Endodermal cell (in vitro differentiated cells): ENCODE data around the gene FAM50B. TPM values are rescaled to one million over a fixed set of nuclear protein-coding genes. Genes with fewer than 3 reads are reported as not detected.

ENCODE experiments used
- DNase-seq: peaks from one replicate; pipeline ENCODE4 v3.0.0-alpha.2; 2017
- H3K27ac ChIP-seq: 2 replicates; pipeline ENCODE4 v1.5.1; 2013; ENCODE audit warnings: mild to moderate bottlenecking, low read depth, low read length, moderate library complexity
- H3K27me3 ChIP-seq: 2 replicates; pipeline ENCODE4 v1.6.1; 2013; ENCODE audit warnings: mild to moderate bottlenecking, low read length, moderate library complexity; ENCODE audit not compliant: insufficient read depth, control insufficient read depth, poor library complexity, severe bottlenecking
- H3K36me3 ChIP-seq: 2 replicates; pipeline ENCODE4 v1.7.0; 2013; ENCODE audit warnings: mild to moderate bottlenecking, low read length, moderate library complexity; ENCODE audit not compliant: control insufficient read depth, insufficient read depth
- H3K4me1 ChIP-seq: one replicate; pipeline ENCODE4 v1.7.0; 2013; ENCODE audit warnings: low read length; ENCODE audit not compliant: control insufficient read depth, insufficient read depth
- H3K4me3 ChIP-seq: 2 replicates; pipeline ENCODE4 v1.5.1; 2013; ENCODE audit warnings: mild to moderate bottlenecking, low read length, moderate library complexity
- H3K9ac ChIP-seq: 2 replicates; pipeline ENCODE4 v1.6.1; 2013; ENCODE audit warnings: mild to moderate bottlenecking, low read length, moderate library complexity; ENCODE audit not compliant: poor library complexity, severe bottlenecking; ENCODE audit errors: extremely low read depth
- H3K9me3 ChIP-seq: 2 replicates; pipeline ENCODE4 v1.6.1; 2013; ENCODE audit warnings: mild to moderate bottlenecking, low read length, moderate library complexity; ENCODE audit not compliant: control insufficient read depth
- H3K27ac Mint-ChIP-seq: 2 replicates; pipeline ENCODE4 v1.8.0; 2020; ENCODE audit warnings: mixed read lengths
- H3K27me3 Mint-ChIP-seq: 2 replicates; pipeline ENCODE4 v1.8.0; 2021; ENCODE audit warnings: mild to moderate bottlenecking, mixed read lengths; ENCODE audit not compliant: insufficient read depth
- H3K36me3 Mint-ChIP-seq: 2 replicates; pipeline ENCODE4 v1.8.0; 2020; ENCODE audit warnings: low read depth, mixed read lengths
- H3K4me1 Mint-ChIP-seq: 2 replicates; pipeline ENCODE4 v1.8.0; 2020; ENCODE audit warnings: mixed read lengths
- H3K4me3 Mint-ChIP-seq: 2 replicates; pipeline ENCODE4 v1.8.0; 2020; ENCODE audit warnings: mild to moderate bottlenecking, moderate library complexity, mixed read lengths
- H3K9me3 Mint-ChIP-seq: 2 replicates; pipeline ENCODE4 v1.8.0; 2020; ENCODE audit warnings: mild to moderate bottlenecking, mixed read lengths
- WGBS, 2 experiments: methylation state at CpG; one replicate each; pipeline versions ENCODE4 v1.1.5 to v1.1.7; 2013; ENCODE audit warnings: missing lambda C conversion rate in 2 of 2, mixed read lengths in 1 of 2; ENCODE audit not compliant: insufficient coverage in 1 of 2, insufficient read length in 1 of 2; 5-methylcytosine and 5-hydroxymethylcytosine counted together
- total RNA-seq, 2 donors: library from RNA; stranded (reverse); fragmentation: NEBNext Ultra II Directional in 1 of 2; extraction: Animal tissue kit (Norgen Biotek cat#: 25700) in 1 of 2; gene quantifications; 2 replicates in 1 of 2; 3 replicates in 1 of 2; pipeline ENCODE4 v1.2.1, GENCODE V29; 2021
- TF ChIP-seq, protein P1 (sequence below): fragments of 200-600 bp; sonication (generic); conservative IDR thresholded peaks from 2 replicates; pipeline ENCODE4 v1.5.0; 2021; ENCODE audit warnings: antibody characterized with exemption, mild to moderate bottlenecking

The FAM50B gene
- total RNA-seq, 2 donors from 2014 or later: 2.8 to 3.7 TPM

DNA sequence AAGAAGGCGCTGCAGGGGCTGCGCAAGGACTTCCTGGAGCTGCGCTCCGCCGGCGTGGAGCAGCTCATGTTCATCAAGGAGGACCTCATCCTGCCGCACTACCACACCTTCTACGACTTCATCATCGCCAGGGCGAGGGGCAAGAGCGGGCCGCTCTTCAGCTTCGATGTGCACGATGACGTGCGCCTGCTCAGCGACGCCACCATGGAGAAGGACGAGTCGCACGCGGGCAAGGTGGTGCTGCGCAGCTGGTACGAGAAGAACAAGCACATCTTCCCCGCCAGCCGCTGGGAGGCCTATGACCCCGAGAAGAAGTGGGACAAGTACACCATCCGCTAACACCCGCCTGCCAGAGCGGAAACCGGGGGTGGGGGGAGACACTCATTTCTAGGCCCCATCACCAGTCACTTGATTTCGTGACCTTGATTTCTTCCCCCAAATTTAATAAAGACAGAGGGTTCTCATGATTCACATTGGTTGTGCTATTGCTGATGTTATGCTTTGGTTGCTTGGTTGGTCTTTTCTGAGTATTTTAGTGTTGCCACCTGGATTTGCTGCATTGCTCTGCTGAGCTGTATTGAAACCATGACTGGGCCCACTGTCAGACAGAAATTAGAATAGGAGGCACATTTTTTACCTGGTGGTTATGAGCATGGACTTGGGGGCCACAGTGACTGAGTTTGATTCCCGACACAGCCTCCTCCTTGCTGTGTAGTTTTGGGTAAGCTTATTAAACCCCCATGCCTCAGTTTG lies 1.5 kb downstream of the FAM50B start:
- Mint-ChIP-seq H3K4me3 (peak overlapping the region; percentile 71), H3K27me3 (peaks cover 12% of the 10 kb centered on the region), H3K27ac (no peak overlapping the region), H3K9me3 (peaks cover 3% of the 10 kb centered on the region), H3K4me1 (peaks cover 6% of the 10 kb centered on the region), H3K36me3 (peaks cover 7% of the 10 kb centered on the region)
- DNase-seq: no peak
- H3K4me3 ChIP-seq: no peak overlapping the region
- no peaks in the 10 kb centered on the region for H3K4me1 ChIP-seq
- no peak overlapping the region for H3K27ac ChIP-seq
- H3K36me3 ChIP-seq: no peaks in the 10 kb centered on the region
- no peaks in the 10 kb centered on the region for H3K27me3 ChIP-seq
- no peak overlapping the region for H3K9ac ChIP-seq
- TF ChIP-seq, protein P1, sequence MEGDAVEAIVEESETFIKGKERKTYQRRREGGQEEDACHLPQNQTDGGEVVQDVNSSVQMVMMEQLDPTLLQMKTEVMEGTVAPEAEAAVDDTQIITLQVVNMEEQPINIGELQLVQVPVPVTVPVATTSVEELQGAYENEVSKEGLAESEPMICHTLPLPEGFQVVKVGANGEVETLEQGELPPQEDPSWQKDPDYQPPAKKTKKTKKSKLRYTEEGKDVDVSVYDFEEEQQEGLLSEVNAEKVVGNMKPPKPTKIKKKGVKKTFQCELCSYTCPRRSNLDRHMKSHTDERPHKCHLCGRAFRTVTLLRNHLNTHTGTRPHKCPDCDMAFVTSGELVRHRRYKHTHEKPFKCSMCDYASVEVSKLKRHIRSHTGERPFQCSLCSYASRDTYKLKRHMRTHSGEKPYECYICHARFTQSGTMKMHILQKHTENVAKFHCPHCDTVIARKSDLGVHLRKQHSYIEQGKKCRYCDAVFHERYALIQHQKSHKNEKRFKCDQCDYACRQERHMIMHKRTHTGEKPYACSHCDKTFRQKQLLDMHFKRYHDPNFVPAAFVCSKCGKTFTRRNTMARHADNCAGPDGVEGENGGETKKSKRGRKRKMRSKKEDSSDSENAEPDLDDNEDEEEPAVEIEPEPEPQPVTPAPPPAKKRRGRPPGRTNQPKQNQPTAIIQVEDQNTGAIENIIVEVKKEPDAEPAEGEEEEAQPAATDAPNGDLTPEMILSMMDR: no peak
- 95 to 99% methylated on average over 28 to 33 of the region's 33 CpGs for WGBS, 2 experiments
- H3K9me3 ChIP-seq: no peaks in the 10 kb centered on the region

DNA sequence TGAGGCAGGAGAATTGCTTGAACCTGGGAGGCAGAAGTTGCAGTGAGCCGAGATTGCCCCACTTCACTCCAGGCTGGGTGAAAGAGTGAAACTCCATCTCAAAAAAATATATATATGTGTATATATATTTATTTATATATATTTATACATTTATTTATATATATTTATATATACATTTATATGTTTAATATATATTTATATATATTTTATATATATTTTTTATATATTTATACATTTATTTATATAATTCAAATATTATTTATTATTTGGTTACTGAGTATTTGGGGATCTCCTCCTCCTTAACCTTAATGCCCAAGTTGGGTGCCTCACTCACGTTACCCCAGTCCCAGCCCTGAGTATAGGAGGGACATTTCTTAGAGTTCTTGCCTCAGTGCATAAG lies 2.7 kb downstream of the FAM50B start:
- H3K27ac Mint-ChIP-seq: no peak overlapping the region
- 100% methylated on average over 2 of the region's 2 CpGs; no CpG with 5 or more reads in 1 of the 2 experiments for WGBS, 2 experiments

DNA sequence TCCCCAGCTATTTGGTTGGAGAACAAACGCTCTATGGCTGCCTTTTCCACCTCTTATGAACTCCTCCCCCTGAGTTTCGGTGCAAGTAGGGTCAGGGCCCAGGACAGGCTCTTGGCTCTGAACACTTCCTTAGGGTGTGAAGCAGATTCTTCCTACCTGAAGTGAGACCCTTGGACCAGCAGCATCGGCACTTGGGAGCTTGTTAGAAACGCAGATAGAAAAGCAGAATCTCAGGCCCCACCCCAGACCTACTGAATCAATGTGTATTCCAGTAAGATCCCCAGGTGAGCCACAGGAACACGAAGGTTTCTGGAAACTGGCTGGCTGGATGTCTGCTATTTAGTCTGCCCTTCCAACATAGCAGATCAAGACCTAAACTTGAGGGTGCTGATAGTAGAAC lies 3.2 kb downstream of the FAM50B start:
- H3K9ac ChIP-seq: no peak overlapping the region
- H3K4me1 ChIP-seq: no peaks in the 10 kb centered on the region
- H3K27me3 ChIP-seq: no peaks in the 10 kb centered on the region
- H3K4me3 ChIP-seq: no peak overlapping the region
- no peak overlapping the region for H3K27ac ChIP-seq
- Mint-ChIP-seq H3K4me3 (no peak overlapping the region), H3K36me3 (peaks cover 7% of the 10 kb centered on the region), H3K9me3 (peaks cover 3% of the 10 kb centered on the region), H3K4me1 (peaks cover 6% of the 10 kb centered on the region), H3K27me3 (peaks cover 12% of the 10 kb centered on the region), H3K27ac (no peak overlapping the region)
- TF ChIP-seq, protein P1: no peak
- WGBS, 2 experiments: 82 to 83% methylated on average over 5 of the region's 5 CpGs
- H3K9me3 ChIP-seq: no peaks in the 10 kb centered on the region
- H3K36me3 ChIP-seq: no peaks in the 10 kb centered on the region
- no peak for DNase-seq

More for the DNA sequence above, 2.7 kb downstream of the FAM50B start:
- no peak overlapping the region for H3K4me3 ChIP-seq
- peaks cover 7% of the 10 kb centered on the region for H3K36me3 Mint-ChIP-seq
- H3K4me1 ChIP-seq: no peaks in the 10 kb centered on the region
- H3K27me3 ChIP-seq: no peaks in the 10 kb centered on the region
- H3K9ac ChIP-seq: no peak overlapping the region
- no peaks in the 10 kb centered on the region for H3K36me3 ChIP-seq
- H3K27me3 Mint-ChIP-seq: peaks cover 12% of the 10 kb centered on the region
- H3K9me3 Mint-ChIP-seq: peaks cover 3% of the 10 kb centered on the region
- H3K27ac ChIP-seq: no peak overlapping the region
- no peak overlapping the region for H3K4me3 Mint-ChIP-seq
- H3K4me1 Mint-ChIP-seq: peaks cover 6% of the 10 kb centered on the region
- H3K9me3 ChIP-seq: no peaks in the 10 kb centered on the region
- no peak for DNase-seq
- TF ChIP-seq, protein P1: no peak
